ENCODE results near the gene PALD1. TPM values are rescaled to one million over a fixed set of nuclear protein-coding genes. Genes with fewer than 3 reads are reported as not detected.

PALD1 gene
- total RNA-seq, 2 donors from 2014 or later, result 4.9 to 11.7 TPM

DNA sequence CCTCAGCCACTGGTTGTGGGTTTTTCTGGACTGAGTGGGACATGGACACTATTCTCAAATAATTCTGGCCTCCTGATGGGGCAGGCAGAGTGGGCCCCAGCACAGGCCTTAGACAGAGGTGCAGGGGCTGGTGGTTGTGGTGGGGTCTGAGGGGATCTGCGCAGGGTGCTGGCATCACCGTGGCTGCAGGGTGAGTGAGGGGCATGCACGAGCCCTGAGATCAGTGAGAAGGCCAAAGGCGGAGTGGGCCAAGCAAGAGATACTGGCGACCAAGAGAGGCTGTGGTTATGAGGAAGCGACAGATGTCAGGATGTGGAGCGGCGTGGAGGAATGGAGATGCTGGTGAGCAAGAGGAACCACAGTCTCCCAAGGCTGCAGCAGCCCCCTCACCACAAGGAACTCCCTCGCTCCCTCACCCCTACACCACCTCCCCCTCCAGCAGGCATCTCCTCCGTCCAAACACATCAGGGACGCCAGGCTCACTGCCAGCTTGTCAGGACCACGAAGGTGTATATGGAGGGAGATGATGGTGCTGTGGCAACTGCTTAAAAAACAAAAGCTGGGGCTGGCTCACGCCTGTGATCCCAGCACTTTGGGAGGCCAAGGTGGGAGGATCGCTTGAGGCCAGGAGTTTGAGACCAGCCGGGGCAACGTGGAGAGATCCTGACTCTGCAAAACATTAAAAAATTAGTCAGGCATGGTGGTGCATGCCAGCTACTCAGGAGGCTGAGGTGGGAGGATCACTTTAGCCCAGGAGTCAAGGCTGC lies 114.4 kb downstream of the PALD1 start:
- Histone ChIP-seq H3K4me1 (no peaks in the 10 kb centered on the region), H3K4me3 (no peak overlapping the region), H3K36me3 (replicated peaks in 1 of 2; ENCODE audit: insufficient read depth in 1 of 2, low read depth in 2 of 2) (no peaks in the 10 kb centered on the region), H3K27me3 (no peaks in the 10 kb centered on the region), H3K27ac (no peak overlapping the region), H3K9me3 (no peaks in the 10 kb centered on the region)
- no peak for ATAC-seq
- WGBS, 2 donors, result 60 to 85% methylated on average over 12 to 16 of the region's 16 CpGs
- TF ChIP-seq, protein P1, sequence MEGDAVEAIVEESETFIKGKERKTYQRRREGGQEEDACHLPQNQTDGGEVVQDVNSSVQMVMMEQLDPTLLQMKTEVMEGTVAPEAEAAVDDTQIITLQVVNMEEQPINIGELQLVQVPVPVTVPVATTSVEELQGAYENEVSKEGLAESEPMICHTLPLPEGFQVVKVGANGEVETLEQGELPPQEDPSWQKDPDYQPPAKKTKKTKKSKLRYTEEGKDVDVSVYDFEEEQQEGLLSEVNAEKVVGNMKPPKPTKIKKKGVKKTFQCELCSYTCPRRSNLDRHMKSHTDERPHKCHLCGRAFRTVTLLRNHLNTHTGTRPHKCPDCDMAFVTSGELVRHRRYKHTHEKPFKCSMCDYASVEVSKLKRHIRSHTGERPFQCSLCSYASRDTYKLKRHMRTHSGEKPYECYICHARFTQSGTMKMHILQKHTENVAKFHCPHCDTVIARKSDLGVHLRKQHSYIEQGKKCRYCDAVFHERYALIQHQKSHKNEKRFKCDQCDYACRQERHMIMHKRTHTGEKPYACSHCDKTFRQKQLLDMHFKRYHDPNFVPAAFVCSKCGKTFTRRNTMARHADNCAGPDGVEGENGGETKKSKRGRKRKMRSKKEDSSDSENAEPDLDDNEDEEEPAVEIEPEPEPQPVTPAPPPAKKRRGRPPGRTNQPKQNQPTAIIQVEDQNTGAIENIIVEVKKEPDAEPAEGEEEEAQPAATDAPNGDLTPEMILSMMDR (IDR thresholded peaks at IDR 0.05), result no peak
- no peak for TF ChIP-seq POLR2A (IDR thresholded peaks at IDR 0.05)
- no peak for DNase-seq
- intact Hi-C loops (cut with DNase I), result no loop called here

DNA sequence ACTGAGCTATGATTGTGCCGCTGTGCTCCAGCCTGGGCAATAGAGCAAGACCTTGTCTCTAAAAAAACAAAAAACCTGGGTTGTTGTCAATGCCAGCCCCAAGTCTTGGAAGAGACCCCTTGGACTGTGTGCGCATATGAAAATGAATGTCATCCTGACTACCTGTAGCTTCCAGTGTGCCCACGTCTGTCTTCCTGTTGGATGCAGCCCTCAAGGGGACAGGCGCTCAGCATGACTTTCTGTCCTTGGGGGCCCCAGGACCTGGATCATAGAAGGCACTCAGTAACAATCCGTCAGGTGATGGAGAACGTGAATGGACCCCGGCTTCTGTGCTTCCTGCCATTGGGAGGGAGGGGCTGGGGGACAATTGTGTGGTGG lies 114.9 kb downstream of the PALD1 start:
- WGBS, 2 donors, result 71 to 78% methylated on average over 7 of the region's 7 CpGs
- H3K27ac ChIP-seq, result no peak overlapping the region
- intact Hi-C loops (cut with DNase I), result no loop called here
- no peak overlapping the region for H3K4me3 ChIP-seq
- H3K36me3 ChIP-seq (replicated peaks in 1 of 2; ENCODE audit: insufficient read depth in 1 of 2, low read depth in 2 of 2), result no peaks in the 10 kb centered on the region
- DNase-seq (no peak), ATAC-seq (no peak)
- H3K27me3 ChIP-seq, result no peaks in the 10 kb centered on the region
- H3K9me3 ChIP-seq, result no peaks in the 10 kb centered on the region
- H3K4me1 ChIP-seq, result no peaks in the 10 kb centered on the region
- TF ChIP-seq POLR2A (IDR thresholded peaks at IDR 0.05), result no peak
- TF ChIP-seq, protein P1 (IDR thresholded peaks at IDR 0.05), result no peak

DNA sequence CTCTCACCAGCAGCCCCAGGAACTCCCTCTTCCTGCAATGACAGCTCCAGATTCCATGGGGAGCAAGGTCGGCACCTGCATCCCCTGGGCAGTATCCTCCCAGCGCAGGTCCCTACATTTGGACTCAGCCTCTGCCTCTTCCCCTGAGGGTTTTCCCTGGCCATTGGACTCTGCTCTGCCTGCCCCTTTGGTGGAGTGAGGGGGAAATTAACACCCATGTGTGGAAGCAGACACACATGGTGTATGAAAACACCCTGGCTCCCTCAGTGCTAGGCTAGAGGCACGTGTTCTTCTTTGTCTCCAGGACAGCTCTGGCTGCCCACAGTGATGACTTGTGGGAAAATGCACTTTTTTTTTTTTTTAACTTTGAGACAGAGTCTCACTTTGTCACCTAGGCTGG lies 115.6 kb downstream of the PALD1 start:
- ATAC-seq, result no peak
- 59 to 78% methylated on average over 3 of the region's 3 CpGs for WGBS, 2 donors
- H3K27me3 ChIP-seq, result no peaks in the 10 kb centered on the region

GRCh38 chr10:70595566-70596016 lies 117.0 kb downstream of the PALD1 start:
- no peak for TF ChIP-seq POLR2A (IDR thresholded peaks at IDR 0.05)
- TF ChIP-seq, protein P1 (IDR thresholded peaks at IDR 0.05), result no peak
- H3K4me1 ChIP-seq, result no peaks in the 10 kb centered on the region
- H3K9me3 ChIP-seq, result no peaks in the 10 kb centered on the region
- ATAC-seq (no peak), DNase-seq (no peak)
- intact Hi-C loops (cut with DNase I), result no loop called here
- 57 to 76% methylated on average over 5 of the region's 5 CpGs for WGBS, 2 donors
- no peaks in the 10 kb centered on the region for H3K27me3 ChIP-seq
- H3K27ac ChIP-seq, result no peak overlapping the region
- no peaks in the 10 kb centered on the region for H3K36me3 ChIP-seq (replicated peaks in 1 of 2; ENCODE audit: insufficient read depth in 1 of 2, low read depth in 2 of 2)
- H3K4me3 ChIP-seq, result no peak overlapping the region

More for the DNA sequence above, 115.6 kb downstream of the PALD1 start:
- Histone ChIP-seq H3K9me3 (no peaks in the 10 kb centered on the region), H3K4me3 (no peak overlapping the region), H3K4me1 (no peaks in the 10 kb centered on the region), H3K27ac (no peak overlapping the region), H3K36me3 (replicated peaks in 1 of 2; ENCODE audit: insufficient read depth in 1 of 2, low read depth in 2 of 2) (no peaks in the 10 kb centered on the region)
- TF ChIP-seq POLR2A (IDR thresholded peaks at IDR 0.05), result no peak
- TF ChIP-seq, protein P1 (IDR thresholded peaks at IDR 0.05), result no peak
- no peak for DNase-seq
- intact Hi-C loops (cut with DNase I), result no loop called here

Measured in body of pancreas (tissue), 4 donors.